Activated naive CD8-positive, alpha-beta T cell treated with anti-CD3 and anti-CD28 coated beads, Interleukin-2, amount 50 U/mL, for 24 hours (primary cell): Measurements from ENCODE around the gene POLR3GL.
"Not testable (repeated sequence)": the region's sequence is repeated elsewhere in the genome, so short reads cannot be mapped to it uniquely, and the experiment has no call there.

Experiments
- ATAC-seq: fragments of 150-1000 bp; cut with Tn5 transposase; one replicate; pipeline ENCODE4 v1.10.0; 2021
- DNase-seq: peaks from one replicate; pipeline ENCODE4 v3.0.0; 2021
- H3K27ac Mint-ChIP-seq: one replicate; pipeline ENCODE4 v1.8.0; 2021; ENCODE audit warnings: mild to moderate bottlenecking, mixed read lengths
- H3K27me3 Mint-ChIP-seq: one replicate; pipeline ENCODE4 v1.8.0; 2021; ENCODE audit warnings: mixed read lengths
- H3K36me3 Mint-ChIP-seq: one replicate; pipeline ENCODE4 v1.8.0; 2021; ENCODE audit warnings: low read depth, mixed read lengths
- H3K4me1 Mint-ChIP-seq: one replicate; pipeline ENCODE4 v1.8.0; 2021; ENCODE audit warnings: mixed read lengths
- H3K4me3 Mint-ChIP-seq: one replicate; pipeline ENCODE4 v1.8.0; 2021; ENCODE audit warnings: mild to moderate bottlenecking, moderate library complexity, mixed read lengths
- H3K9me3 Mint-ChIP-seq: one replicate; pipeline ENCODE4 v1.8.0; 2021; ENCODE audit warnings: mixed read lengths

POLR3GL gene

DNA sequence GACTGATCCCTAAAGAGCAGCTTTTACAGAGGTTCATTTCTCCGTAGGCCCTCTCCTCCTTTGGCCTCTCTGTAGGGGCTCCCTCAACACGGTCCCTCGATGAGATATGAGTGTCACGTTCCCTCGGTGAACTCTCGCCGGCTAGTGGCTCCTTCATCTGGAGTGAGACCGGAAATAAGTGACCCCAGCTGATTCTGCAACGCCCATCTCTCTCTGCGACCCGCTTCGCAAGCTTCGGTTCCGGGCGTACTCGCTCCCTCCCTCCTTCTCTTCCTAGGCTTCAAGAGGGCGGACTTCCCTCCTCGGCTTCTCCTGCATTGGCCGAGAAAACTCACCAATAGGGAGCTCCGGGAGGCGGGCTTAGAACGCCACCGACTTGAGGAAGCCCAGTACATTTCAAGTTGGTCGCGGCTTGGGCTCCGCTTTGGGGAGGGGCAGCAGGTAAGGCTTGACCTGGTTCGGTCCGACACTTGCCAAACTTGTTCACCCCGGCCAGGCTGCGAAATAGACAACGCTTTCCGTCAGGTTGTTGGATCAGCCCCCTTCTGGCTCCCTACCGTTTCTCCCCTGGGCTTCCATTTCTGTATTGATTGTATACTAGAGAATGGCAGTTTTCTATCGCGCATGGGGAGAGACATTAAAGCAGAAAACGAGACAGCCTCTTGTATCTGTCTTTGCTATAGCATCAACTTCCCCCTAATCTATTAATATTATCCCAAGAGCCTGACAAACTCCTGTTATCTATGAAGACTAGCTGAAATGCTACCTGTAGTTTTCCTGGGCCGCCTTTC, at the start of gene POLR3GL, which contains the start of gene ANKRD34A:
POLR3GL (plus strand) TSS at position 363 of the 791 bp plus-strand sequence. CDS start 10,176 bp downstream, outside the sequence.
ANKRD34A (minus strand) TSS at position 248 of the 791 bp plus-strand sequence. CDS start 2,816 bp downstream, outside the sequence.
- peak within 1 kb of the TSS; percentile 96 for H3K27ac Mint-ChIP-seq
- H3K36me3 Mint-ChIP-seq: peaks cover 17% of the 10 kb centered on the region
- no peaks in the 10 kb centered on the region for H3K27me3 Mint-ChIP-seq
- DNase-seq (peak; percentile 90), ATAC-seq (peak; percentile 86)
- peaks cover 8% of the 10 kb centered on the region for H3K9me3 Mint-ChIP-seq
- H3K4me1 Mint-ChIP-seq: peaks cover 36% of the 10 kb centered on the region
- H3K4me3 Mint-ChIP-seq: peak within 1 kb of the TSS; percentile 96

- peaks cover 31% of the 10 kb centered on the region for H3K36me3 Mint-ChIP-seq
- DNase-seq (no peak), ATAC-seq (no peak)
- no peaks in the 10 kb centered on the region for H3K9me3 Mint-ChIP-seq
- peak overlapping the region; percentile 96 for H3K4me3 Mint-ChIP-seq
- H3K27ac Mint-ChIP-seq: peak overlapping the region; percentile 76
- H3K4me1 Mint-ChIP-seq: peaks cover 38% of the 10 kb centered on the region
- no peaks in the 10 kb centered on the region for H3K27me3 Mint-ChIP-seq
These were observed 47.7 kb upstream of the POLR3GL start for GRCh38 chr1:145916745-145917144.

GRCh38 chr1:145917595-145917994, 46.9 kb upstream of the POLR3GL start:
- no peak for ATAC-seq
- Mint-ChIP-seq H3K4me1 (peaks cover 38% of the 10 kb centered on the region), H3K9me3 (no peaks in the 10 kb centered on the region), H3K36me3 (peaks cover 27% of the 10 kb centered on the region), H3K27me3 (no peaks in the 10 kb centered on the region), H3K27ac (peak overlapping the region; percentile 96), H3K4me3 (peak overlapping the region; percentile 96)
- DNase-seq: no peak

- Mint-ChIP-seq H3K4me1 (peaks cover 42% of the 10 kb centered on the region), H3K27ac (peak within 1 kb of the TSS; percentile 96), H3K27me3 (no peaks in the 10 kb centered on the region), H3K9me3 (no peaks in the 10 kb centered on the region), H3K4me3 (peak within 1 kb of the TSS; percentile 96), H3K36me3 (peaks cover 34% of the 10 kb centered on the region)
- DNase-seq (peak; percentile 91), ATAC-seq (peak; percentile 94)
These were observed 46.1 kb upstream of the POLR3GL start, which contains the start of gene PEX11B for GRCh38 chr1:145918144-145918991. Gene PEX11B, minus strand, starts transcription at chr1:145918717. Its CDS starts 29 bp downstream, at chr1:145918688.

DNA sequence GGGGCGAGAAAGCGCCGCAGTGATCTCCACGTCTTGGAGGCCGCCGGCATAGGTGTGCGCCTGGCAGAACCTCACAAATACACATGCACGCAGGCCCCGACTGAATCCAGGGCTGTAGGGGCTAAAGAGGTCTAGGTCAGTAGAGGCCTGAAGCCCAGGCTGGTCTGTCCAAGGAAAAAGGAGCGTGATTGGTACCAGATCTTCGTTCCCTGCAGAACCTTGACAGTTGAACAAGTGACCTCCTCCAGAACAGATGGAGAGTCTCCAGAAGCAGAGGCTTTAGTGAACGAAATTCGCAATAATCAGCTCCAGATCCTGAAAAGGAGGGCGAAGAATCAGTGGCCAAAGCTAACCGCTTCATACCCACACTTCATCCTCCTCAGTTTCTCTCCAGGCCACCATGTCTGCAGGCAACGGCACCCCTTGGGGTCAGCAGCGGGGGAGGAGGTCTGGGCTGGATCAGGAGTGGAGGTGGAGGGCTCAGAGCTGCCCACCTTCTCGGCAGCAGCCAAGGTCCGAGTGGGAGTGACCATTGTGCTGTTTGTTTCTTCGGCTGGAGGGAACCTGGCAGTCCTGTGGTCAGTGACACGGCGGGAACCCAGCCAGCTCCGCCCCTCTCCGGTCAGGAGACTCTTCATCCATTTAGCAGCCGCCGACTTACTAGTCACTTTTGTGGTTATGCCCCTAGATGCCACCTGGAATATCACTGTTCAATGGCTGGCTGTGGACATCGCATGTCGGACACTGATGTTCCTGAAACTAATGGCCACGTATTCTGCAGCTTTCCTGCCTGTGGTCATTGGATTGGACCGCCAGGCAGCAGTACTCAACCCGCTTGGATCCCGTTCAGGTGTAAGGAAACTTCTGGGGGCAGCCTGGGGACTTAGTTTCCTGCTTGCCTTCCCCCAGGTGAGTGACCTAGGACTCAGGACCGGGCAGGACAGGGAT, 45.2 kb upstream of the POLR3GL start:
- peaks cover 46% of the 10 kb centered on the region for H3K4me1 Mint-ChIP-seq
- H3K9me3 Mint-ChIP-seq: no peaks in the 10 kb centered on the region
- no peaks in the 10 kb centered on the region for H3K27me3 Mint-ChIP-seq
- peak overlapping the region; percentile 96 for H3K27ac Mint-ChIP-seq
- peaks cover 34% of the 10 kb centered on the region for H3K36me3 Mint-ChIP-seq
- H3K4me3 Mint-ChIP-seq: peak overlapping the region; percentile 96
- ATAC-seq (peak; percentile 20), DNase-seq (peak; percentile 50)

DNA sequence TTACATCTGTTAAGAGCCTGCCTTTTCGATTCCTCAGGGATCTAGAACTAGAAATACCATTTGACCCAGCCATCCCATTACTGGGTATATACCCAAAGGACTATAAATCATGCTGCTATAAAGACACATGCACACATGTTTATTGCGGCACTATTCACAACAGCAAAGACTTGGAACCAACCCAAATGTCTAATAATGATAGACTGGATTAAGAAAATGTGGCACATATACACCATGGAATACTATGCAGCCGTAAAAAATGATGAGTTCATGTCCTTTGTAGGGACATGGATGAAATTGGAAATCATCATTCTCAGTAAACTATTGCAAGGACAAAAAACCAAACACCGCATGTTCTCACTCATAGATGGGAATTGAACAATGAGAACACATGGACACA, 44.2 kb upstream of the POLR3GL start:
- H3K9me3 Mint-ChIP-seq, DNase-seq, H3K27me3 Mint-ChIP-seq, H3K27ac Mint-ChIP-seq, ATAC-seq: not testable (repeated sequence)
- peaks cover 48% of the 10 kb centered on the region for H3K4me1 Mint-ChIP-seq
- H3K36me3 Mint-ChIP-seq: peaks cover 28% of the 10 kb centered on the region
- H3K4me3 Mint-ChIP-seq: peak overlapping the region; percentile 96

DNA sequence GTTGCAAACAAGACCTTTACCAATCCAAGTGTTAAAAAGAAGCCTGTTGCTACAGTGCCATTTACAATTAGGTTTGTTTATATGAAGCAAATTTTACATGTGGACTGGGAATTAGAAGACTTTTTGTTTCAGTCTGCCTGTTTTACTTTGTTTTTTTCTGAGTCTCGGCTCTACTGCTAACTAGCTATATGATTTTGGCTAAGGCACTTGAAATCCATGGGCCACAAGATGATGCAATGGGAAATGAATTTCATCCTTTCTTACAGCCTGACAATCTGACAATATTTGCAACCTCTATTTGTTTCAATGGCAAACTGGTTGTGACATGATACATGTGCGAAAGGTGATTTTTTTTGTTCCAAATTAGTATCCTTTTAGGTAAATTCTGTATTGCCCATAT, 42.2 kb upstream of the POLR3GL start:
- no peak overlapping the region for H3K27ac Mint-ChIP-seq
- peaks cover 46% of the 10 kb centered on the region for H3K4me1 Mint-ChIP-seq
- ATAC-seq: no peak

GRCh38 chr1:145926686-145927062, 37.8 kb upstream of the POLR3GL start:
- peaks cover 15% of the 10 kb centered on the region for H3K36me3 Mint-ChIP-seq
- ATAC-seq (peak; percentile 63), DNase-seq (peak; percentile 55)
- H3K9me3 Mint-ChIP-seq: no peaks in the 10 kb centered on the region
- H3K4me3 Mint-ChIP-seq: no peak overlapping the region
- H3K27ac Mint-ChIP-seq: no peak overlapping the region
- no peaks in the 10 kb centered on the region for H3K27me3 Mint-ChIP-seq
- peaks cover 27% of the 10 kb centered on the region for H3K4me1 Mint-ChIP-seq

More for the DNA sequence above, 42.2 kb upstream of the POLR3GL start:
- H3K36me3 Mint-ChIP-seq: peaks cover 16% of the 10 kb centered on the region
- no peak for DNase-seq
- no peaks in the 10 kb centered on the region for H3K27me3 Mint-ChIP-seq
- no peak overlapping the region for H3K4me3 Mint-ChIP-seq
- no peaks in the 10 kb centered on the region for H3K9me3 Mint-ChIP-seq

GRCh38 chr1:145927063-145927886, 37.2 kb upstream of the POLR3GL start, which contains the start of gene RBM8A:
Gene RBM8A, minus strand, starts transcription at chr1:145927484. Its CDS starts 58 bp downstream, at chr1:145927426.
- ATAC-seq: peak; percentile 97
- Mint-ChIP-seq H3K4me1 (peaks cover 30% of the 10 kb centered on the region), H3K27me3 (no peaks in the 10 kb centered on the region), H3K4me3 (no peak within 1 kb of the TSS), H3K36me3 (peaks cover 17% of the 10 kb centered on the region), H3K27ac (no peak within 1 kb of the TSS), H3K9me3 (no peaks in the 10 kb centered on the region)
- peak; percentile 89 for DNase-seq

- H3K9me3 Mint-ChIP-seq: no peaks in the 10 kb centered on the region
- no peak for ATAC-seq
- no peak for DNase-seq
- H3K4me3 Mint-ChIP-seq: no peak overlapping the region
- H3K27ac Mint-ChIP-seq: no peak overlapping the region
- peaks cover 13% of the 10 kb centered on the region for H3K36me3 Mint-ChIP-seq
- H3K27me3 Mint-ChIP-seq: no peaks in the 10 kb centered on the region
- H3K4me1 Mint-ChIP-seq: peaks cover 36% of the 10 kb centered on the region
These were observed 36.4 kb upstream of the POLR3GL start for GRCh38 chr1:145927916-145928643.

- not testable (repeated sequence) for H3K27me3 Mint-ChIP-seq, ATAC-seq, H3K9me3 Mint-ChIP-seq, DNase-seq
- Mint-ChIP-seq H3K4me1 (peaks cover 22% of the 10 kb centered on the region), H3K36me3 (peaks cover 25% of the 10 kb centered on the region), H3K4me3 (peak overlapping the region; percentile 15), H3K27ac (peak overlapping the region; percentile 85)
These were observed 31.9 kb upstream of the POLR3GL start for GRCh38 chr1:145932522-145933009.

DNA sequence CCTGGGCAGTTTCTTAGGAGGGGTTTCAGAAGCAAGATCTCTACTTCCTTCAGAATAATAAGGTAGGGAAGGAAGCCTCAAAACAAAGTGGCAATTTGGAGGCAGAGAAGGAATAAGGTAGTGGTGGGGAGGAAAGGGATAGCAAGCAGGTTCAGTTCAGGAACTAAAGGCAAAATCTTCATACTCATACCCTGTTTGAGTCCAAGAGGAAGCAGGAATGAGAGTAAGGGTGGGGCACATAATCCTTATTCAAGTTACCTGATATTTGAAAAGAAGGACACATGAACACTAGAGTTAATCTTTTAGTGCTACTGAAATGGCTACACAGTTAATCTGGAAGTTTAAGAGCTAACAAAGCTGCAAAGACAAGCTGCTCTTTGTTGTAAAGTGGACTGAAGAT, 28.8 kb upstream of the POLR3GL start:
- ATAC-seq: no peak
- no peaks in the 10 kb centered on the region for H3K9me3 Mint-ChIP-seq

More for the DNA sequence above, 28.8 kb upstream of the POLR3GL start:
- no peak overlapping the region for H3K4me3 Mint-ChIP-seq
- peaks cover 25% of the 10 kb centered on the region for H3K36me3 Mint-ChIP-seq
- DNase-seq: no peak
- peak overlapping the region; percentile 19 for H3K27ac Mint-ChIP-seq
- no peaks in the 10 kb centered on the region for H3K27me3 Mint-ChIP-seq
- H3K4me1 Mint-ChIP-seq: peaks cover 16% of the 10 kb centered on the region
